Measurements from ENCODE around the gene BBS9.

Gene BBS9

GRCh38 chr7:33425395-33425794, 296.0 kb downstream of the BBS9 start:
- H3K9me3 ChIP-seq (ENCODE audit: control insufficient read depth in 2 of 2, low read length in 2 of 2) = no peaks in the 10 kb centered on the region
- no peaks in the 10 kb centered on the region for H3K36me3 ChIP-seq (ENCODE audit: control insufficient read depth in 2 of 2, insufficient read depth in 2 of 2, low read length in 2 of 2)
- H3K4me3 ChIP-seq (ENCODE audit: low read length in 2 of 2) = no peak overlapping the region
- no peaks in the 10 kb centered on the region for H3K27me3 ChIP-seq (ENCODE audit: control insufficient read depth in 1 of 2, insufficient read depth in 2 of 2, low read length in 2 of 2)
- H3K9ac ChIP-seq (ENCODE audit: low read length in 2 of 2) = no peak overlapping the region
- no peak overlapping the region for H3K27ac ChIP-seq (ENCODE audit: low read length)
- peaks cover 15% of the 10 kb centered on the region for H3K4me1 ChIP-seq (ENCODE audit: control insufficient read depth, insufficient read depth, low read length)

- no peaks in the 10 kb centered on the region for H3K27me3 ChIP-seq (ENCODE audit: control insufficient read depth in 1 of 2, insufficient read depth in 2 of 2, low read length in 2 of 2)
- peaks cover 12% of the 10 kb centered on the region for H3K4me1 ChIP-seq (ENCODE audit: control insufficient read depth, insufficient read depth, low read length)
- no peaks in the 10 kb centered on the region for H3K36me3 ChIP-seq (ENCODE audit: control insufficient read depth in 2 of 2, insufficient read depth in 2 of 2, low read length in 2 of 2)
- H3K27ac ChIP-seq (ENCODE audit: low read length) = no peak overlapping the region
- H3K9ac ChIP-seq (ENCODE audit: low read length in 2 of 2) = no peak overlapping the region
- H3K4me3 ChIP-seq (ENCODE audit: low read length in 2 of 2) = no peak overlapping the region
- H3K9me3 ChIP-seq (ENCODE audit: control insufficient read depth in 2 of 2, low read length in 2 of 2) = no peaks in the 10 kb centered on the region
These were observed 296.7 kb downstream of the BBS9 start for GRCh38 chr7:33425929-33426678.

- no peaks in the 10 kb centered on the region for H3K27me3 ChIP-seq (ENCODE audit: control insufficient read depth in 1 of 2, insufficient read depth in 2 of 2, low read length in 2 of 2)
- H3K36me3 ChIP-seq (ENCODE audit: control insufficient read depth in 2 of 2, insufficient read depth in 2 of 2, low read length in 2 of 2) = no peaks in the 10 kb centered on the region
- H3K9ac ChIP-seq (ENCODE audit: low read length in 2 of 2) = no peak overlapping the region
- H3K4me1 ChIP-seq (ENCODE audit: control insufficient read depth, insufficient read depth, low read length) = peaks cover 5% of the 10 kb centered on the region
- no peak overlapping the region for H3K4me3 ChIP-seq (ENCODE audit: low read length in 2 of 2)
- no peaks in the 10 kb centered on the region for H3K9me3 ChIP-seq (ENCODE audit: control insufficient read depth in 2 of 2, low read length in 2 of 2)
- no peak overlapping the region for H3K27ac ChIP-seq (ENCODE audit: low read length)
These were observed 299.1 kb downstream of the BBS9 start for GRCh38 chr7:33428415-33428814.

- no peak overlapping the region for H3K4me3 ChIP-seq (ENCODE audit: low read length in 2 of 2)
- H3K9ac ChIP-seq (ENCODE audit: low read length in 2 of 2) = no peak overlapping the region
- no peaks in the 10 kb centered on the region for H3K36me3 ChIP-seq (ENCODE audit: control insufficient read depth in 2 of 2, insufficient read depth in 2 of 2, low read length in 2 of 2)
- no peaks in the 10 kb centered on the region for H3K9me3 ChIP-seq (ENCODE audit: control insufficient read depth in 2 of 2, low read length in 2 of 2)
- H3K27me3 ChIP-seq (ENCODE audit: control insufficient read depth in 1 of 2, insufficient read depth in 2 of 2, low read length in 2 of 2) = no peaks in the 10 kb centered on the region
- no peaks in the 10 kb centered on the region for H3K4me1 ChIP-seq (ENCODE audit: control insufficient read depth, insufficient read depth, low read length)
- no peak overlapping the region for H3K27ac ChIP-seq (ENCODE audit: low read length)
These were observed 302.2 kb downstream of the BBS9 start for GRCh38 chr7:33431543-33431942.

GRCh38 chr7:33432821-33433220, 303.5 kb downstream of the BBS9 start:
- no peak overlapping the region for H3K9ac ChIP-seq (ENCODE audit: low read length in 2 of 2)
- no peaks in the 10 kb centered on the region for H3K36me3 ChIP-seq (ENCODE audit: control insufficient read depth in 2 of 2, insufficient read depth in 2 of 2, low read length in 2 of 2)
- H3K4me3 ChIP-seq (ENCODE audit: low read length in 2 of 2) = no peak overlapping the region
- no peaks in the 10 kb centered on the region for H3K9me3 ChIP-seq (ENCODE audit: control insufficient read depth in 2 of 2, low read length in 2 of 2)
- H3K4me1 ChIP-seq (ENCODE audit: control insufficient read depth, insufficient read depth, low read length) = no peaks in the 10 kb centered on the region
- H3K27ac ChIP-seq (ENCODE audit: low read length) = no peak overlapping the region
- no peaks in the 10 kb centered on the region for H3K27me3 ChIP-seq (ENCODE audit: control insufficient read depth in 1 of 2, insufficient read depth in 2 of 2, low read length in 2 of 2)

- no peaks in the 10 kb centered on the region for H3K9me3 ChIP-seq (ENCODE audit: control insufficient read depth in 2 of 2, low read length in 2 of 2)
- no peak overlapping the region for H3K4me3 ChIP-seq (ENCODE audit: low read length in 2 of 2)
- no peak overlapping the region for H3K27ac ChIP-seq (ENCODE audit: low read length)
- no peaks in the 10 kb centered on the region for H3K4me1 ChIP-seq (ENCODE audit: control insufficient read depth, insufficient read depth, low read length)
- H3K36me3 ChIP-seq (ENCODE audit: control insufficient read depth in 2 of 2, insufficient read depth in 2 of 2, low read length in 2 of 2) = no peaks in the 10 kb centered on the region
- no peaks in the 10 kb centered on the region for H3K27me3 ChIP-seq (ENCODE audit: control insufficient read depth in 1 of 2, insufficient read depth in 2 of 2, low read length in 2 of 2)
- no peak overlapping the region for H3K9ac ChIP-seq (ENCODE audit: low read length in 2 of 2)
These were observed 304.0 kb downstream of the BBS9 start for GRCh38 chr7:33433357-33433756.

GRCh38 chr7:33444511-33444910, 315.1 kb downstream of the BBS9 start:
- Histone ChIP-seq H3K9ac (ENCODE audit: low read length in 2 of 2) (no peak overlapping the region), H3K27me3 (ENCODE audit: control insufficient read depth in 1 of 2, insufficient read depth in 2 of 2, low read length in 2 of 2) (no peaks in the 10 kb centered on the region), H3K4me3 (ENCODE audit: low read length in 2 of 2) (no peak overlapping the region), H3K27ac (ENCODE audit: low read length) (no peak overlapping the region), H3K9me3 (ENCODE audit: control insufficient read depth in 2 of 2, low read length in 2 of 2) (no peaks in the 10 kb centered on the region), H3K4me1 (ENCODE audit: control insufficient read depth, insufficient read depth, low read length) (peaks cover 3% of the 10 kb centered on the region), H3K36me3 (ENCODE audit: control insufficient read depth in 2 of 2, insufficient read depth in 2 of 2, low read length in 2 of 2) (no peaks in the 10 kb centered on the region)

GRCh38 chr7:33446551-33446950, 317.2 kb downstream of the BBS9 start:
- no peaks in the 10 kb centered on the region for H3K9me3 ChIP-seq (ENCODE audit: control insufficient read depth in 2 of 2, low read length in 2 of 2)
- H3K4me1 ChIP-seq (ENCODE audit: control insufficient read depth, insufficient read depth, low read length) = peaks cover 3% of the 10 kb centered on the region
- no peak overlapping the region for H3K27ac ChIP-seq (ENCODE audit: low read length)
- no peaks in the 10 kb centered on the region for H3K36me3 ChIP-seq (ENCODE audit: control insufficient read depth in 2 of 2, insufficient read depth in 2 of 2, low read length in 2 of 2)
- no peak overlapping the region for H3K9ac ChIP-seq (ENCODE audit: low read length in 2 of 2)
- no peaks in the 10 kb centered on the region for H3K27me3 ChIP-seq (ENCODE audit: control insufficient read depth in 1 of 2, insufficient read depth in 2 of 2, low read length in 2 of 2)
- no peak overlapping the region for H3K4me3 ChIP-seq (ENCODE audit: low read length in 2 of 2)

- H3K9ac ChIP-seq (ENCODE audit: low read length in 2 of 2) = no peak overlapping the region
- H3K4me1 ChIP-seq (ENCODE audit: control insufficient read depth, insufficient read depth, low read length) = peaks cover 3% of the 10 kb centered on the region
- no peaks in the 10 kb centered on the region for H3K36me3 ChIP-seq (ENCODE audit: control insufficient read depth in 2 of 2, insufficient read depth in 2 of 2, low read length in 2 of 2)
- no peak overlapping the region for H3K27ac ChIP-seq (ENCODE audit: low read length)
- no peaks in the 10 kb centered on the region for H3K27me3 ChIP-seq (ENCODE audit: control insufficient read depth in 1 of 2, insufficient read depth in 2 of 2, low read length in 2 of 2)
- no peak overlapping the region for H3K4me3 ChIP-seq (ENCODE audit: low read length in 2 of 2)
- H3K9me3 ChIP-seq (ENCODE audit: control insufficient read depth in 2 of 2, low read length in 2 of 2) = no peaks in the 10 kb centered on the region
These were observed 318.7 kb downstream of the BBS9 start for GRCh38 chr7:33448035-33448434.

GRCh38 chr7:33449847-33450246, 320.5 kb downstream of the BBS9 start:
- H3K27me3 ChIP-seq (ENCODE audit: control insufficient read depth in 1 of 2, insufficient read depth in 2 of 2, low read length in 2 of 2) = no peaks in the 10 kb centered on the region
- no peak overlapping the region for H3K27ac ChIP-seq (ENCODE audit: low read length)
- H3K4me3 ChIP-seq (ENCODE audit: low read length in 2 of 2) = no peak overlapping the region
- no peaks in the 10 kb centered on the region for H3K36me3 ChIP-seq (ENCODE audit: control insufficient read depth in 2 of 2, insufficient read depth in 2 of 2, low read length in 2 of 2)
- H3K4me1 ChIP-seq (ENCODE audit: control insufficient read depth, insufficient read depth, low read length) = peaks cover under 1% of the 10 kb centered on the region
- H3K9me3 ChIP-seq (ENCODE audit: control insufficient read depth in 2 of 2, low read length in 2 of 2) = no peaks in the 10 kb centered on the region
- no peak overlapping the region for H3K9ac ChIP-seq (ENCODE audit: low read length in 2 of 2)

- H3K27ac ChIP-seq (ENCODE audit: low read length) = no peak overlapping the region
- H3K27me3 ChIP-seq (ENCODE audit: control insufficient read depth in 1 of 2, insufficient read depth in 2 of 2, low read length in 2 of 2) = no peaks in the 10 kb centered on the region
- H3K4me3 ChIP-seq (ENCODE audit: low read length in 2 of 2) = no peak overlapping the region
- H3K9ac ChIP-seq (ENCODE audit: low read length in 2 of 2) = no peak overlapping the region
- no peaks in the 10 kb centered on the region for H3K4me1 ChIP-seq (ENCODE audit: control insufficient read depth, insufficient read depth, low read length)
- no peaks in the 10 kb centered on the region for H3K9me3 ChIP-seq (ENCODE audit: control insufficient read depth in 2 of 2, low read length in 2 of 2)
- no peaks in the 10 kb centered on the region for H3K36me3 ChIP-seq (ENCODE audit: control insufficient read depth in 2 of 2, insufficient read depth in 2 of 2, low read length in 2 of 2)
These were observed 323.6 kb downstream of the BBS9 start for GRCh38 chr7:33452805-33453502.

Data from stomach smooth muscle (tissue), 2 donors.